HuH-7.5 (cell line): ENCODE measurements around the gene CACNA1D.

Experiments used
- DNase-seq: peaks from one replicate; pipeline ENCODE4 v3.0.0; 2011; ENCODE audit warnings: low spot score

CACNA1D gene

DNA sequence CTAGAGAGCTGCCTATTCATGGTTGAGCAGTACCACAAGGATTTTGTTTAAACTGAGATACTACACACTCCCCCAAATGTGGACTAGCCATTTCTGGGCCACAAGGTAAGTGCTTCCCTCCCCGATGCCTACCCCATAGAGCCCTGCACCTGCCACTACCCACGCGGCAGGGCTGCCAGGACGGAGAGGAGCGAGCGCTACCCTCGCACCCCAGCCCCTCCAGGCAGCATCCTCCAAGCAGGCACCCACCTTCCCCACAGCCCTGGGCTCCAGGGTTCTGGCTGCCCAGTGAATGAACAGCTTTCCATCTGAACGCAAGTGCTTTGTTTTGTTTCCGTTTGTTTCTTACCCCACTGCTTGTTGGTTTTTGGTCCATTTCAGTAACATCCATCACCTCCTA lies 292.6 kb downstream of the CACNA1D start:
- DNase-seq: no peak

DNA sequence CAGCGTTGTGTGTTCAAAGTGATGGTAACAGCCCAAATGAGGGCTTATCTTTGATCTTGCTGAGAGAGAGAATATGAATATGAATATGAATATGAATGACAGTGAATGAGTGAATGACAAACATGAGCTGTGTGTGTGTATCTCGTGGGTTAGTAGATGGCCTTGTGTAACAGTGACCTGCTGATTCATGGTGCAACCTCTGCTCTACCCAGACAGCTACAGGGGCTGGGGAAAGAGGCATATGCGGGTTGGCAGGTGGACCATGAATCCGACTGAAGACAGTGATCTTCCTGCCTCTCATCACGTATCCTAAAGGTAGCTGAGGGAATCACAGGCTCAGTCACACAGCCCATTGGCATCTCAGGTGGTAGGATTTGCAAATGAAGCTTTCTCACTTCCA lies 293.6 kb downstream of the CACNA1D start:
- no peak for DNase-seq

DNA sequence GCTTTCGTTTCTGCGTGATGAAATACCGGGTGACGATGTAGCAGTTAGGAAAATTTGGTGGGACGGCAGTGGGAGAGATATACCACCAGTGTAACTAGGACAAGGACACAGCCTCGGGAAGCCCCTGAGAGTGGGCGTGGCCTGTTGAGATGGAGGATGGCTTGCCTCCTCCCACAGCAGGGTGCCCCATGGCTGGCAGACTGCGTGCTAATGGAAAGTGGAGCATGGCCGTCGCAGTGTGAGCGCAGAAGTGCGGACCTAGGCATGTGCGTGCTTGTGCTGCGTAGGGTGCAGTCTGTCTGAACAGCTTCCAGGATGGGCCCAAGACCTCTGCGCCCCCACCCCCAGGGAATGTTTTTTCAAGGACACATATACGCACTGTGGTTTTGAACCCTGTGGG lies 295.0 kb downstream of the CACNA1D start:
- no peak for DNase-seq

DNA sequence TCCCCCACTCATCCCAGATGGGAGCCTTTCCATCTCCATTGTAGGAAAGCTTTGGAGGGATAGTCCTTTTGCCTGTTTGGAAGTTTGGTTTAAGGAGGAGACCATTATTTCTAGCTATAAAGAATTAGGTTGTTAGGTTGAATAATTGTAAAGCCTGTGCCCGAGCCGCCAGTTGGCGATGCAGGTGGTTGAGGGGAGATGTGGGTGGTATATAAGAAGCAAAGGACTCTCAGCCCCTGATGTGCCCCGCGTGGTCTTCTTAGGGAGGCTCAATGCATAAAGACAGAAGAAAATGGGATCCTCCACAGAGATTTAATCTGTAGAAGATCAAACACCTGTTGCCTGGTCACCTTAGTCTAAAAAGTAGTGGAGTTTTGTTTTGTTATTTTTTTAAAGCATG lies 296.1 kb downstream of the CACNA1D start:
- no peak for DNase-seq

DNA sequence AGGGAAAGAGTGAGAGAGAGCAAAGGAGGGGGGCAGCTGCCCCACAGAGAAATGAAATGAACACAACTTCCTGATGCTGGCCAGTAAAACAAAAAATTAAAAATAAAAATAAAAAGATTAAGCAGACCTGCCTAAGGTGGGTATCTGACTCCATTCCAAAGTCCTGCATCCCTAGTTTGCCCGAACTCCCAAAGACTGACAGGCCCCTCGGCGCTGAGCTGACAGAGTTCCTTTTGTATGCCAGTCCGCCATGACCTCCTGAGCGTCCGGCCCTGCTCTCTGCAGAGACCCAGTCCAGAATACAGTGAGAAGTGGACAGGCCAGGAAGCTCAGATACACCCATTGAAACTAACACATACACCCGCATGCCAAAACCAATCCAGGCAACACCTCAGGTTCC lies 296.9 kb downstream of the CACNA1D start:
- no peak for DNase-seq

DNA sequence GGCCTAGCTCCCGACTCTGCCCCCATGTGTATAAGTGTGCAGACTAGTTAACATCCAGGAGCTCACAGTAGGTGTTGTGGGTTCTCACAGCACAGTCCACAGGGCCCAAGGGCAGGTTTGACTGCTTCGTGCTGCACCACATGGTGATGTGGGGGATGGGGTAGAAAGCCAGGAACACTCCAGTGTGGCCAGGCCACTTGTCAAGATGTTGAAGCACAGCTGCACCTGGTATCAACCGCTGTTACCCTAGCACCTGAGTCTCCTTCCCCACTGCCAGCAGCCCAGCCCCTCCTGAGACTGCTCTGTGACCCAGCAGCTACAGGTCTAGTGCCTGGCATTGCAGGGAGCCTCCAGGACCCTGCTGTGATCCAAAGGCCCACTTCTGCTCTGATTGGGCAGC lies 298.5 kb downstream of the CACNA1D start:
- no peak for DNase-seq

DNA sequence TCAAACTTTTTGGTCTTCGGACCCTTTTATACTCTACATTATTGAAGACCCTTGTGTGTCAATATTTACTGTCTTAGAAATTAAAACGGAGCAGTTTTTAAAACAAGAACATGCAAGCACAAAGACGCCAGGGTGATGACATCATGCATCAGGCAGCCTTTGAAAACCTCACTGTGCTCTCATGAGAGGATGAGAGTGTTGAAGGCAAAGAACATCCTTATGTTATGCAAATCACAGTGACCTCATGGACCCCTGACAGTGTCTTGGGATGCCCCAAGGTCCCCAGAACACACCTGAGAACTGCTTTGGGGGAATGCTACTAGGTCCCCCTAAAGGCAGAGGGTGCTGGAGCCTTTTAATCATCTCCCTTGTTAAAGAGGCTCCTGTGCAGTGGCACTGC lies 300.2 kb downstream of the CACNA1D start:
- DNase-seq: no peak

DNA sequence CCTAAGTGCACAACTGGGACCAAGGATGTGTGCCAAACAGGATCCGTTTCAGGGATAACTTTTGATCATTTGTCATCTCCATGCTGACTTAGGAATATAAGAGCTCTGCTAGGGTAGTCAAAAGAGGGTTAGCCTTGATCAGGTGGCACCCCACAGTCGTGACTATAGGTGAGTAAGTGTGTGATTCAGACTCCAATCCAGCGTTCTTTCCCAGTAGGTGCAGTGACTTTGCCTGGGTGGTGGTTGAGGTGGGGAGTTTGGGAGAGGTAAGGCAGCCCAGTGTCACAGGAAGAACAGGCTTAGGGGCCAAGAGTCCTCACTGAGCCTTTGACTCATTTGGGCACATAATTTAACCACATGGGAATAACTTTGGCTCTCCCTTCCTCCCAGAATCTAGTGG lies 300.8 kb downstream of the CACNA1D start:
- DNase-seq: no peak

DNA sequence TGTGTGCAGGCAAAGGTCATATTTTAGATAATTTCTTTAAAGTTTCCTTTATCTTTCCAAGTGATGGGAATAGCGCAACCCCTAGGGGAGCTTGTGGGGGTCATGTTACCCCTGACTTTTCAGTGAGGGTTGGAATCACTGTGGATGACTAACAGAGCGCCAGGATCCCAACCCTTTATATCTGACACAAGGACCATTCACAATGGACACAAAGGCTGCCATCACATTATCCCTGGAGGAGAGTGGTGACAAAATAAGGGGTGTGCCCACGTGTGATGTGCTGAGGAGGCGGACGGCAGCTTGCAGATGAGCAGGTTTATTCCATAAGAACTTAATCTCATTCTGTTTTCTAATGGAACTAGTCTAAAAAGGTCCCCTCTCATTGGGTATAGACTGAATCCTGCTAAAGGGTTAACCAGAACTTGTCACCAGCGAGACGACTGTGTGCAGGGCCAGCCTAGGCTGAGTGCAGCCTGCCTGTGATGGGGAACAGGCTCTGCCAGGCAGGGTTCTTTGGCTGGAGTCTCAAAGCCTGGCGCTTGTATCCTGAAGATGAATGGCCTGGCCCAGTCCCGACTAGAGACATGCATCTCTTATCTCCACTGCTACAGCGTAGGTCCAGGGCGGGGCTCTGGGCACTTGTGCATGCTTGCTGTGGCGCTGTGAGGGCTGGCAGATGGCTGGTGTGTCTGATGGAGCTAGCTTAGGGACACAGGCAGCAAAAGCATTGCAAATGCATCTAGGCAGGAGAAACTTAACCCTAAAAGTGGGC lies 301.6 kb downstream of the CACNA1D start:
- DNase-seq: no peak

DNA sequence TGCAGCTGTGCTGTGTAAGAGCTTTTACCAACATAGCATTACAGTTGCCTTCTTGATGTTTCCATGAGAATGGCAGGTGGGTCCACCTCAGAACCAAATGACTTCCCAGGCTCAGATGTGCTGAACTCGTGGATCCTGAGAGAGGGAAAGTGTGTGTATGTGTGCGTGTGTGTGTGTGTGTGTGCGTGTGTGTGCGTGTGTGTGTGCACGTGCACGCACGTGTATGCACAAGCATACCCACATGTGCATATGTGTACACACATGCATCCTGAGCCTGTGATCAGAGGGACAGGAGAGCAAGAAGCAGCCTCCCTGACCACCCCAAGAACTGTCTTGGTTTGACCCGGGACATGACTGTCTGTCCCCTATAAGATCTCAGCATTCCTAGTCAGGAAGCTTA lies 303.7 kb downstream of the CACNA1D start:
- no peak for DNase-seq

DNA sequence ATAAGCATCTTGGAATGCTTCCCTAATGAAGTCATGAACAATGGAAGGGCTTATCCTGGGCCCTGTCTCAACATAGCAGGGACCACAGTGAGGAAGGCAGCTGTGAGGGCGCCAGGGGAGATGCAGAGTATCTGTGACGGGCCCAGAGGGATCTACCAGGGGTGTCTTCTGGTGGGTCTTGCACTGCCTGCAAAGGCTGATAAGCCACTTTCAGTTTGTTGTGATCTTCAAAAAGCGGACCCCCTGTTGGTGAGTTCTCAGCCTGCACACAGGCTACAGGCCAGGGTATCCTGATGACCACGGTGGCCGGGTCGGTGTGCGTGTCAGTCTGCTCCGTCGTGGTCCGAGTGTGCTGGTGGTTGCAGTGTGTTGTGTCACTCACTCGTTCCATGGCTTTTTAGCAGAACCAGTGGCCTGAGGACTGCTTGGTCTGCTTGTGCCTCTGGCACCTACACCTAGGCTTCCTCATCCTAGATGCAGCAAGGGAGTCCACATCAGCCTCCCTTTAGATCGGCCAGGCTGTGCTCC lies 305.0 kb downstream of the CACNA1D start:
- DNase-seq: no peak

DNA sequence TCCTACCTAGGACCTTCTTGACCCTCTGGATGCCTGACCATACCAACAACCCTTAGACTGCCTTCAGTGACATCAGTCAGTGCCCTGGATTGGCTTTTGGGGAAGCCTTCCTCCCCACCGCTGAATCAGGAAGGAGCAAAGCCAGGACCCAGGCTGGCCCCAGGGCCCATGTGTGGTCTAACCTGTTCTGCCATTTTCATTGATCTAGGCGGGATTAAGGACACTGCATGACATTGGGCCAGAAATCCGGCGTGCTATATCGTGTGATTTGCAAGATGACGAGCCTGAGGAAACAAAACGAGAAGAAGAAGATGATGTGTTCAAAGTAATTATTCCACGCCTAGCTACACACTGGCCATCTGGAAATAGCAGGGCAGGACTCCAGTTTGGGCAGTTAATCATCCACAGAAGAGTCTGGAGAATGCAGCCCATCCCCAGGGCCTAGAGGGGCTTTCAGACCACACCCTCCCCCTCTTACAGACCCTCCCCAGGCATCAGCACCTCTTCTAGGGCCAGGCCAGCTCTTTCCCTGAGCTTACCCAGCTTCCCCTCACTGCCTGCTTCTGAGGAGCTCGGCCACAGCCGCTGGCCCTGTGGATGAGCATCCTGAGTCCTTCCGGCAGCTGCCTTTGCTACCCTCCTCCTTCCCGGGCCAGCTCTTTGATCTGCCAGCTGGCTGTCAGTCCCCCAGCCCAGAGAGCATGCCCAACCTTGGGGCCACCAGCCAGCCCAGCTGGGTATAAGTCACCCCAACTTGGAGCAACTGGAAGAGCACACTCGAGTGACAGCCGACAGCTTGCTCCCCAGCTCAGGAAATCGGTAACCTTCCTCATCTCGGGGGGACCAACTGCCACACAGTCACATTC lies 305.9 kb downstream of the CACNA1D start:
- no peak for DNase-seq

DNA sequence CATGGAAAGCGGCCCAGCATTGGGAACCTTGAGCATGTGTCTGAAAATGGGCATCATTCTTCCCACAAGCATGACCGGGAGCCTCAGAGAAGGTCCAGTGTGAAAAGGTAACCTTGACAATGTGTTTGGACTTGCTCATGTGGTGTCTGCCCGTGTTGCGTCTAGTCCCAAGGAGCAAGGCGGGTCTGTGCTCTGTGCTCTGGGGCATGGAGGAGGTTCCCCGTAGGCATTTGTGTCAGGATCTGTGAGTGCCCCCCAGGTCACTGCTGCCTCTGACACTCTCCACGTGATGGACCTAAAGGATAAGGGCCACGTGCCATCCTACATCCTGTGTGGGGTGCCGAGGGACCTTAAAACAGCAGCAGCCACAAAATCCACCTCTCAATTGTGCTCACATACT lies 306.9 kb downstream of the CACNA1D start:
- no peak for DNase-seq

DNA sequence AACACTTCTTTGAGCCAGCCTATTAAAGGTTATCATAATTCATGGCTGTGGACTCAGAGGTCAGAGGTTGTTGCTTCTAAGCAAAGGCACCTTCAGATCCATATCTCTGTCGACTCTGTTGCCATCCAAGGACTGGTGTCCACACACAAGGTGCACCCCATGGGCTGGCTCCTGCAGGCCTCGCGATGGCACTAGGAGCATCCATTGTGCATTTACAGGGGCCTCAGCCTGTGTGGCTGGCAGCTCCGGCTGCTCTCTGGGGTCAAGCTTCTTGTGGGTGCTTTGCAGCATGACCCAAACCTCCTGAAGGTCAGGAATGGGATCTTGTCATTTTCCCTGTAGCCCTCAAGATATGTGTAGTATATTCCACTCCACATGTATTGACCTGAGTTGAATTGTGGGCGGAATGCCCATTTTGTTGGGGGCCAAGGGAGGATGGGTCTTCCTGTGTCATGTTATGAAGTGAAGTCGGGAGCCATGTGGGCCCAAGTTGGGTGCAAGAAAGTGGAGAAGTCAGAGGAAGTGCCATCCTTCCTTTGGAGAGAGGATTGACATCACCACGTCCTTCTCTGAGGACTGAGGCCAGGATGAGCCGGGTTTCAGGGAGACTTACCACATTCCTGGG lies 308.0 kb downstream of the CACNA1D start:
- DNase-seq: no peak

DNA sequence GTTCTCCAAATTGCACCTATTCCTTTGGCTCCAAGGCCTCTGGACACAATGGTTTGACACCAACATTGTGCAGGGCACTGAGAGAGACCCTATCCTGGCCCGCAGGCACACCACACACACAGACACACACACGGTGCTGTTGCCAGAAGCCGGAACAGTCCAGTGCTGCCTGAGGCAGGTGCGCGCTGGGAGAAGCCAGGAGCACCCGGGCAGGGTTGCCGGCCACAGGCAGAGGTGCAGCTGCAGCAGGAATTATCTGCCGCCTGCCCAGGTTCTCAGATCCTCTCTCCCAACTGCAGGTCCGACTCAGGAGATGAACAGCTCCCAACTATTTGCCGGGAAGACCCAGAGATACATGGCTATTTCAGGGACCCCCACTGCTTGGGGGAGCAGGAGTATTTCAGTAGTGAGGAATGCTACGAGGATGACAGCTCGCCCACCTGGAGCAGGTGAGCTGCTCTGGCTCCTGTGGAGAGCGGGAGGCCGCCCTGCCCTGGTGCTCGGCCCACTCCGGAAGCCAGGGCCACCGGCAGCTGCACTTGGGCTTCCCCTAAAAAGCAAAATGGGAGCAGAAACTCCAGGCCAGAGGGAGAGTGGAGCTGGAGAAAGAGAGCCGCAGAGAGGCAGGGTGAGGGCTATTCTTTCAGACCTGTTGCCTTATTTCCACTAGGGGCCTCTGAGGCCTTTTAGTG lies 308.9 kb downstream of the CACNA1D start:
- no peak for DNase-seq

DNA sequence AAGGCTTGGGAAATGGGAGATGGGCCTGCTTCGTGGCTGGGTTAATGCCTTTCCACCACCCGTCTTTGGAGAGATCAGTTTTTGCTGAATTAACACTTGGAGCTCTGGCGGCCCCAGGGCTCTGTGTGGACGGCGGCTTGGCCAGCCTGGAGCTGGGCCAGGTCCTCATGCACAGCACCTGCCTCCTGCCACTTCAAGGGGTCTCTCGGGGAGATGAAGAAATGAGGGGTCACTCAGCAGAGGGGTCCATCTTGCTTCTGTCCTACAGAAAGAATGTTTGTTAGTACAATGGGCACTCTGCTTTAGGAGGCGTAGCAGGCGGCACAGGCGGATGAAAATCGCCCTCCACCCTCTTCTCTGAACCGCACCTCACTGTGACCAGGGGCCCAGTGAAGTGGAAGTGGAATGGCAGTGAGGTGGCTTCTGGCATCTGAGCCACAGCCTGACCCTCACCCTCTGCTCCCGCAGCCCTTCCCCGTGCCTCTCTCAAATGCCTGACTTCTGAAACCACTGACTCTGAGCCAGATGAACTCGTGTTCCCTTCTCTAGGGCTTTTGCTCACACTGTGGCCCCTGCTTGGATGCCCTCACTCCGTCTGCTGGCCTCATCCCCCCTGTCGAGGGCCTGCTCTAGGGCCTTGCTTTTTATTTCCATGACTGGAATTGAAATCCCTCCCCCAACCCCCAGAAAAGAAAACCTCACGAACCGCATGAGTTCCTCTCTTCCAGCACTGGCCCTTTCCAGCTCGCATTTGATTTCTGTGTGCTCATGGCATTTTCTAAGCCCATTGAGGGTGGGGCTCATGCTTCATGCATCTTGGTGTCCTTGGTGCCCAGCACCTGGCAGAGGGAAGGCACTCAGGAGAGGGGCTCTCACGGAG lies 309.6 kb downstream of the CACNA1D start:
- DNase-seq: no peak

DNA sequence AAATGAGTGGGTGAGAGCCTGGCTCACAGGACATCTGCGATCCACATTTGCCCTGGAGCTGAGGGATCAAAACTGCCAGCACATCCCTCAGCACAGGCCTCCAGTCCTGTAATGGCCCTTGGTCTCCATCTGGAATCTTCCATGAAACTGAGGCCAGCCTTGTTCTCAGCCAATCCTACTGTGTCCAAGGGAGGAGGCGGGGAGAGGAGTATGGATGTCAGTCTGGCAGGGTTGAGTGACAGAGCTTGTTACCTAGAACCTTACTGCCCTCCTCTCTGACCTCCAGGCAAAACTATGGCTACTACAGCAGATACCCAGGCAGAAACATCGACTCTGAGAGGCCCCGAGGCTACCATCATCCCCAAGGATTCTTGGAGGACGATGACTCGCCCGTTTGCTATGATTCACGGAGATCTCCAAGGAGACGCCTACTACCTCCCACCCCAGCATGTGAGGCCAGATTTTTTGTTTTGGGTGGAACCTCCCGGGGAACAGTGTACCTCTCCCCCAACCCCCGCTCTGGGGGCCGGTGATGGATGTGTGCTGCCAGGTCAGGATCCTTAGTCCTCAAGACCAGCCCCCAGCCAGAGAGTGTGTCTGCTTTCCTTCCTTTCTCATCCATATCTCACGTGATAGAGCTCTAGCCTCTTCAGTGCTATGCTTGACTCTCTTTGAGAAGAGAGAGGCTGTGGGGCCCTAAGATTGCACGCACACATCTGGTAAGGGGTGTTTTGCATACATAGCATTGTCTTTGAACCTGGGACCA lies 310.5 kb downstream of the CACNA1D start:
- no peak for DNase-seq

DNA sequence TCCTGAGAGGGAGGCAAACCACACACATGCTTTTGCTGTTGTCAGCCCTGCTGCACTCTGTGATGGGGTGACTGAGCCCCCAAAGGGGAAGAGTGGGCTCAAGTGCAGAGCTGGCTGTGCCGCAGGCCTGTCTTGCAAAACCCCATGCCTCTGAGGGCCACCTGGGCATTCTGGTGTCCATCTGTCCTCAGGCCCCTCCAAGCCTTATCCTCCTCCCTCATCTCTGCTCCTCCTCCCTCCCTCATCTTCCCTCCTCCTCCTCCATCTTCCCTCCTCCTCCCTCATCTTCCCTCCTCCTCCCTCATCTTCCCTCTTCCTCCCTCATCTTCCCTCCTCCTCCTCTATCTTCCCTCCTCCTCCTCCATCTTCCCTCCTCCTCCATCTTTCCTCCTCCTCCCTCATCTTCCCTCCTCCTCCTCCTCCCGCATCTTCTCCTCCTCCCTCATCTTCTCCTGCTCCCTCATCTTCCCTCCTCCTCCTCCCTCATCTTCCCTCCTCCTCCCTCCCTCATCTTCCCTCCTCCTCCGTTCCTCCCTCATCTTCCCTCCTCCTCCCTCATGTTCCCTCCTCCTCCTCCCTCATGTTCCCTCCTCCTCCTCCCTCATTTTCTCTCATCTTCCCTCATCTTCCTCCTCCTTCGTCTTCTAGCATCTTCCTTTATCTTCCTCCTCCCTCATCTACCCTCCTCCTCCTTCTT lies 311.2 kb downstream of the CACNA1D start:
- DNase-seq: no peak

DNA sequence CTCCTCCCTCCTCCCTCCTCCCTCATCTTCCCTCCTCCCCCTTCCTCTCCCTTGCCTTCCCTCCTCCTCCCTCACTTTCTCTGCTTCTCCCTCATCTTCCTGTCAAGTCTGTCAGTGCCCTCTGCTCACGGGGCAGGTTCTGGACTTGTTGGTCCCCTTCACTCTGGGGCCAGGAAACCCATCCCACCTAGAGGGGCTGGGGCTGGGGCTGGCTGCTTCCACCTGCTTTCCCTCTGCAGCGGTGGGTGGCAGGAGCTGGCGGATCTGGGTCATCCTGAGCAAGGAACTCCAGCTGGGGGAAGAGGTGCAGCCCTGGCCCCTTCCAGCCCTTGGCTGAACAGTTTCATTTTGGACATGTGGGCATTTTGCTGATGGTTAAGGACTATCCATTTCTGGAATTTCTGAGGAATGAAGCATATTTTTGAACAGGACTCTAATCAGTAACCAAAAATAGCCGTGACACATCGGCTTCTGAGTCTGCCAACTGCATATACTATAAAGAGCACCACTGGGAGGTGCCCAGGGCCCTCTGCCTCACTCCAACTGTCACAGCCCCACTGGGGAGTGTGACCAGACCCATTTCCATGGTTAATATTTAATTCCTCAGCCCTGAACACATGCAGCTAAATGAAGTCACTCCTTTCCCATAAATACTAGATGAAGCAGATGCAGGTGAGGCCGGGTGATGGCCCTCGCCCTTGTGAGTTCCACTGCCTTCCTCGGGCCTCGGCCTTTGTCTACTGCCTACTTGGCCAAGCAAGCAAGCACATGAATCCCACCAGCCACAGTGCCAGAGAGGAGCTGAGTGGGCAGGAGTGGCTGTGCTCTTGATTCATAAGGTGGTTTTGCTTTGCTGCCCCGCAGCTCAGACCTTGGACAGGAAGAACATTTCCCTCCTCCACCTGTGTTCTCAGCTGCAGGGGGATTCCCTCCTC lies 312.0 kb downstream of the CACNA1D start:
- no peak for DNase-seq
